Nephron (organoid): Measurements from ENCODE around the gene SCML2.
A peak's percentile ranks its signal among the peaks of the same experiment; 100 is the strongest.
"Not testable (repeated sequence)": the region's sequence is repeated elsewhere in the genome, so short reads cannot be mapped to it uniquely, and the experiment has no call there.

Source experiments
- H3K27ac Mint-ChIP-seq, 3 experiments: 2 replicates each; pipeline ENCODE4 v1.8.0; 2020; ENCODE audit warnings: mixed read lengths in 3 of 3, mild to moderate bottlenecking in 2 of 3, moderate library complexity in 1 of 3
- H3K27me3 Mint-ChIP-seq: 2 replicates; pipeline ENCODE4 v1.8.0; 2021; ENCODE audit warnings: low read depth, mild to moderate bottlenecking, moderate library complexity, mixed read lengths
- H3K36me3 Mint-ChIP-seq: 2 replicates; pipeline ENCODE4 v1.8.0; 2020; ENCODE audit warnings: low read depth, mixed read lengths
- H3K4me1 Mint-ChIP-seq: 2 replicates; pipeline ENCODE4 v1.8.0; 2020; ENCODE audit warnings: mixed read lengths
- H3K4me3 Mint-ChIP-seq, 3 experiments: 2 replicates each; pipeline ENCODE4 v1.8.0; 2020; ENCODE audit warnings: mild to moderate bottlenecking in 3 of 3, mixed read lengths in 3 of 3, moderate library complexity in 2 of 3
- H3K9me3 Mint-ChIP-seq: 2 replicates; pipeline ENCODE4 v1.8.0; 2020; ENCODE audit warnings: mixed read lengths
- TF ChIP-seq, protein P1 (sequence below), 3 experiments: fragments of 200-600 bp; sonication (generic); IDR thresholded peaks; one replicate each; pipeline ENCODE4 v1.5.0; 2021; ENCODE audit warnings: antibody characterized with exemption in 3 of 3; ENCODE audit not compliant: unreplicated experiment in 3 of 3

Gene SCML2

DNA sequence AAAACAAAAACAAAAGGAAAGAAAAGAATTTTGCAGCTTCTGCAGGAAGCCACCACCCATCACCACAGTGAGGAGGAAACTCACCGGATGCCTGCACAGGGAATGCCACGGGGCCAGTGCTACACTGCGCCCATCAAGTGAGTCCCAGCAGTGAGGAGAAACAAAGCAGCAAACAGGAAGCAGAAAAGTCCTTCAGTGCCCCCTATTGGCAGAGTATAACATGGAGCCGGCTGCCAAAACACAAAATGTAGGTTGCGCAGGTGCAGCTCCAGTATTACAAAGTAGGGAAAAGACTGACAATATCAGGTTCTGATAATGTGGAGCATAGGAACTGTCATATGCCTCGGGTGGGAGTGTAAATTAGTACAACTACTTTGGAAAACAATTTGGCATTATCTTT is 23.3 kb upstream of the SCML2 start:
- Mint-ChIP-seq H3K4me1 (no peaks in the 10 kb centered on the region), H3K27me3 (no peaks in the 10 kb centered on the region), H3K27ac (no peak overlapping the region), H3K4me3 (no peak overlapping the region), H3K36me3 (no peaks in the 10 kb centered on the region), H3K9me3 (peaks cover 28% of the 10 kb centered on the region)
- TF ChIP-seq, protein P1, sequence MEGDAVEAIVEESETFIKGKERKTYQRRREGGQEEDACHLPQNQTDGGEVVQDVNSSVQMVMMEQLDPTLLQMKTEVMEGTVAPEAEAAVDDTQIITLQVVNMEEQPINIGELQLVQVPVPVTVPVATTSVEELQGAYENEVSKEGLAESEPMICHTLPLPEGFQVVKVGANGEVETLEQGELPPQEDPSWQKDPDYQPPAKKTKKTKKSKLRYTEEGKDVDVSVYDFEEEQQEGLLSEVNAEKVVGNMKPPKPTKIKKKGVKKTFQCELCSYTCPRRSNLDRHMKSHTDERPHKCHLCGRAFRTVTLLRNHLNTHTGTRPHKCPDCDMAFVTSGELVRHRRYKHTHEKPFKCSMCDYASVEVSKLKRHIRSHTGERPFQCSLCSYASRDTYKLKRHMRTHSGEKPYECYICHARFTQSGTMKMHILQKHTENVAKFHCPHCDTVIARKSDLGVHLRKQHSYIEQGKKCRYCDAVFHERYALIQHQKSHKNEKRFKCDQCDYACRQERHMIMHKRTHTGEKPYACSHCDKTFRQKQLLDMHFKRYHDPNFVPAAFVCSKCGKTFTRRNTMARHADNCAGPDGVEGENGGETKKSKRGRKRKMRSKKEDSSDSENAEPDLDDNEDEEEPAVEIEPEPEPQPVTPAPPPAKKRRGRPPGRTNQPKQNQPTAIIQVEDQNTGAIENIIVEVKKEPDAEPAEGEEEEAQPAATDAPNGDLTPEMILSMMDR (IDR thresholded peaks at IDR 0.05; ENCODE audit: unreplicated experiment in 3 of 3): peak; percentile 15 to 40 (median 22)

DNA sequence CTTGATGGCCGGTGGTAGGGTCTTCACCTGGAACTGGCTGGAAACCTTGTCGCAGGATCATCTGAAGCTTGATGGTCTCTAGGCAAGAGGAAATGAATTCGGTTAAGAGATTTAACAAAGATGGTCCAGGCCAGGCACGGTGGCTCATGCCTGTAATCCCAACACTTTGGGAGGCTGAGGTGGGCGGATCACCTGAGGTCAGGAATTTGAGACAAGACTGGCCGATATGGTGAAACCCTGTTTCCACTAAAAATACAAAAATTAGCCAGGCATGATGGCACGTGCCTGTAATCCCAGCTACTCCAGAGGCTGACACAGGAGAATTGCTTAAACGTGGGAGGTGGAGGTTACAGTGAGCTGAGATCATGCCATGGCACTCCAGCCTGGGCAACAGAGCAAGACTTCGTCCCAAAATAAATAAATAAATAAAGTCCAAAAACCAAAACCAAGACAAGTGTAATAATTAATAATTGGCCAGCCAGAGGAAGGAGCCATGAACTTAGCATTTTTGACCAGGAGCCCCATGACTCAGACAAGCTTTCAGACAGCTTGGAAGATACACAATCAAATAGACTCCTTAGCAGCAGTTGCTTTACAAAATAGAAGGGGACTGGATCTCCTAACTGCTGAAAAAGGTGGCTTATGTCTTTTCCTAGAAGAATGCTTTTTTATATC is 20.8 kb upstream of the SCML2 start:
- not testable (repeated sequence) for H3K4me1 Mint-ChIP-seq, H3K27ac Mint-ChIP-seq, H3K27me3 Mint-ChIP-seq

DNA sequence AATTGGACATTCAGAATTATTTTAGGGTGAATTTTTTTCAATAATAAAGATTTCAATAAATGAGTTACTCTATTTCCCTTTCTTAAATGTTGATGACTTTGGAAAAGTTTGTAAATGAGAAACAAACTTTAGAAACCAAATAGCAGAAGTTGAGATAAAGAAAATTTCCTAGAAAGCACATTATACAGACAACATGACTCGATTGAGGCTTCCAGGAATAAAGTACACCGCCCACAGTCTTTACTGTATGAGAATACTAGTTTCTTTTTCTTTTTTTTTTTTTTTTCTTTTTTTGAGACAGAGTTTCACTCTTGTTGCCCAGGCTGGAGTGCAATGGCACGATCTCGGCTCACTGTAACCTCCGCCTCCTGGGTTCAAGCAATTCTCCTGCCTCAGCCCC is 14.6 kb upstream of the SCML2 start:
- not testable (repeated sequence) for H3K4me3 Mint-ChIP-seq, H3K27ac Mint-ChIP-seq, H3K36me3 Mint-ChIP-seq, H3K4me1 Mint-ChIP-seq, H3K27me3 Mint-ChIP-seq
- H3K9me3 Mint-ChIP-seq: peaks cover 14% of the 10 kb centered on the region

More for the DNA sequence above, 20.8 kb upstream of the SCML2 start:
- peaks cover 23% of the 10 kb centered on the region for H3K9me3 Mint-ChIP-seq
- not testable (repeated sequence) for H3K4me3 Mint-ChIP-seq, H3K36me3 Mint-ChIP-seq

DNA sequence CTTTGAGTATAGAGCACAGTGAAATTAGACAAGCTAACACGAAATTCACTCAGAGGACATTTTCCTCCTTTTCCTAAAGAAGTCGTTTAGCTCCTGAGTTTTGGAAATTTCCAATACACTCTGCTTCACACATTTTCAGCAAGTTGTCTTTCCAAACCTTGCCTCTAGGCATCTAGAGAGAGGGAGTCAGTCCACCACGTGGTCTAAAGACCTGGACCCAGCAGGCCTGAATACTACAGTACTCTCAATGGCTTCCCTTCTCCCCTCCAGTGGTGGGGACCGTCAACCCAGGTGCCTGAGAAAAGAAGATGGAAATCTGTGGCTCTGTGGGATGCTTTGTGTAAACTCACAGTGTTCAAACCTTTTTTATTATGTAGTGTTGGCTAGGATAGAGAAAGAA is 13.9 kb upstream of the SCML2 start:
- no peak overlapping the region for H3K27ac Mint-ChIP-seq

DNA sequence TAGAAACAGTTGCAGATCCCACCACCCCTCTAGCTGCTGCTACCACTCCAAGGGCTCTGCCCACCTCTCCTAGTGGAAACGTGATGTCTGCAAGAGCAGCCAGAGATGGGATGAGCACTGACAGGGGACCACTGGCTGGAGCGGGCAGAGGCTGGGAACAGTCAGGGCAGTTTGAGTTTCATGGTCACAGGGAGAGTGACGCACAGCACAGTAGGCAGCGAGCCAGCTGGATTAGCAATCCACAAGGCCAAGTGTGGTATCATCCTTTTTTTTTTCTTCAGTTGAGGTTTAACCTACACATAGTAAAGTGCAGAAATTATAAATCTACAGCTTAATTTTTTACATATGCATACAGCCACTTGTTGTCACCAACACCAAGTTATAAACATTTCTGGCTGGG is 6.4 kb upstream of the SCML2 start:
- TF ChIP-seq, protein P1 (IDR thresholded peaks at IDR 0.05; ENCODE audit: unreplicated experiment in 3 of 3): no peak
- no peaks in the 10 kb centered on the region for H3K4me1 Mint-ChIP-seq
- H3K9me3 Mint-ChIP-seq: peaks cover 13% of the 10 kb centered on the region
- no peaks in the 10 kb centered on the region for H3K36me3 Mint-ChIP-seq
- H3K4me3 Mint-ChIP-seq: no peak overlapping the region
- no peak overlapping the region for H3K27ac Mint-ChIP-seq
- H3K27me3 Mint-ChIP-seq: peaks cover 10% of the 10 kb centered on the region

More for the DNA sequence above, 13.9 kb upstream of the SCML2 start:
- Mint-ChIP-seq H3K4me3 (no peak overlapping the region), H3K4me1 (no peaks in the 10 kb centered on the region), H3K36me3 (no peaks in the 10 kb centered on the region), H3K27me3 (no peaks in the 10 kb centered on the region), H3K9me3 (peaks cover 17% of the 10 kb centered on the region)
- TF ChIP-seq, protein P1 (IDR thresholded peaks at IDR 0.05; ENCODE audit: unreplicated experiment in 3 of 3): no peak

DNA sequence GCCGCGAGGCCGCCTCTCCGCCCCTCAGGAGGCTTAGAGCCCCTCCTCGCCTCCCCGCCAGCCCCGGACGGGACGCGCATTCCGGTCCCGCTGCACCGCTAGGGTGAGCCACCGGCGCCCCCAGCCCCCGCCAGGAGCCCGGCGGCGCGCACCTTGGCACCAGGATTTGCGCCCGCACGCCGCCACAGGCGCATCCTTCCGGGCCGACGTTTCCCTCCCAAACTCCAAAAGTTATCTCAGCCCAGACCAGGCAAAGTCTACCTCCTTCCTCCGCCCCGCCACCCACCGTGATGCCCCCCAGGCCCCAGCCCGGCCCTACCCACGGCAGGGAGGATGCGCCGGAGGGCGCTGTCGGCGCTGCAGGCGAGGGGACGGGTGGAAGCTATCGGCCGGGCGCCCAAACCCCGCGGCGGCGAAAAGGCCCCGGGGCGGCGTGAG is 538 bp downstream of the SCML2 start:
- Mint-ChIP-seq H3K27ac (no peak overlapping the region), H3K4me1 (peaks cover 6% of the 10 kb centered on the region)
- TF ChIP-seq, protein P1 (IDR thresholded peaks at IDR 0.05; ENCODE audit: unreplicated experiment in 3 of 3): no peak

DNA sequence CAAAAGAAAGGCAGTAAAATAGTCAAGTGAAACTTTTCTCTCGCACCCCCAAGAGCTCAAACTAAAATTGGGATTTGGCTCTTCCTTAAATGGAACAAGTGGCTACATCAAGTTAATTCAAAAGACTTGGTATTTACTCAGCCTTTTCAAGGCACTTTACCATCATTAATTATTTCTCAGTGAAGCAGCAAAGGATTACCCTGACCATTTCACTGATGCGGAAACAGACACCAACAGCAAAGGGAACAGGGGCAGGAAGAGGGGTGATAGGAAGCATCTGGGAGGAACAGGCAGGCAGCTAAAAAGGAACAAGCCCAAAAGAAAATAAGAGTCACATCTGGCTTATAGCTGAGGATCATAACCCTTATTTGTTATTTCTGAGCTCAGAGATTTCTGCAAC is 2.7 kb downstream of the SCML2 start:
- H3K4me3 Mint-ChIP-seq: peak overlapping the region; percentile 28 to 61 (median 59)
- no peaks in the 10 kb centered on the region for H3K9me3 Mint-ChIP-seq
- no peaks in the 10 kb centered on the region for H3K36me3 Mint-ChIP-seq
- H3K27me3 Mint-ChIP-seq: no peaks in the 10 kb centered on the region
- peaks cover 6% of the 10 kb centered on the region for H3K4me1 Mint-ChIP-seq
- TF ChIP-seq, protein P1 (IDR thresholded peaks at IDR 0.05; ENCODE audit: unreplicated experiment in 3 of 3): no peak
- H3K27ac Mint-ChIP-seq: peak overlapping the region in 1 of 3 experiments; percentile 11

More for the DNA sequence above, 538 bp downstream of the SCML2 start:
- Mint-ChIP-seq H3K36me3 (no peaks in the 10 kb centered on the region), H3K27me3 (peaks cover 6% of the 10 kb centered on the region), H3K9me3 (peaks cover 3% of the 10 kb centered on the region), H3K4me3 (peak overlapping the region; percentile 85 to 92 (median 87))
